GM18868 (cell line): Measurements from ENCODE around the gene GK2.

ENCODE experiments used
- ATAC-seq: cut with Tn5 transposase; IDR thresholded peaks from one replicate; pipeline ENCODE4 v1.9.1; 2021; ENCODE audit warnings: mild to moderate bottlenecking, moderate library complexity; ENCODE audit not compliant: unreplicated experiment

The GK2 gene

DNA sequence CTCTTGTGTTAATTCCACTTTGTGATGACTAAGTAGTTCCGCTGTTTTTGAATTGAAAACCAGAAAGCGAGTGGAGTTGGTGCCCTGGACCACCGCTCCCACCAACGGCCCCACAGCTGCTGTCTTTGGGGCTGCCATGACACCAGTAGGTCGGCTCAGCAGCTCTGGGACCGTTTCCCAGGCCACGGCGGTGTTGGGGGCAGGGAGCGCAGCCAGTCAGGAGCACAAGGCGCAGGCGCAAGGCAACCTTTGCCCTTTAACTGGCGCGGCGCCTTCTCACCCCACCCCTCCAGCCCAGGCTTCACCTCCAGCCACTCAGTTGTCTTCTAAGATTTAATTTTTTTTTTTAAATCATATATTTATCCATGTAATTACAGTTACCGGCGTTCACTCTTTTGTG, at the start of gene GK2:
TSS of gene GK2 (minus strand) at position 166 of the 400 bp plus-strand sequence. CDS start at position 138, 28 bp downstream.
- ATAC-seq, result no peak

- no peak for ATAC-seq
These were observed 47.2 kb upstream of the GK2 start for GRCh38 chr4:79455216-79455615.

DNA sequence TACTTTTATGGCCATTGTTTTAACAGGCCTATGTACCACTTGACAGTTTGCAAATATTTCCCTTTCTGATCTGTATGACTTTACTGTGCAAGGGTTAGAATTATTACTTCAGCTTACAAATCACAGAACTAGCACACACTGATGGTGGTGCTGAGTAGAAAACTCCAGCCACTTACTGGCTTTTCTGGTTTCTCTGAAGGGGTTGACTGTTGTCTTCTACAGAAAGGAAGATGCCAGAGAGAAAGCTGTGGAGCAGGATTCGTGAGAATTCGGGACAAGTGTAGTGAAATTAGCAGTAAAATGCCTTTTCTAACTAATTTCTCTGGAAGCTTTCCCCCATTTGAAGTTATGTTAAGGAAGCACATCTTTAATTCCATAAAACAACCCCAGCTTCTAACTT, 46.6 kb upstream of the GK2 start:
- ATAC-seq, result no peak

GRCh38 chr4:79450053-79450452, 42.0 kb upstream of the GK2 start:
- ATAC-seq, result no peak

- ATAC-seq, result no peak
These were observed 38.1 kb upstream of the GK2 start for GRCh38 chr4:79446145-79446544.

DNA sequence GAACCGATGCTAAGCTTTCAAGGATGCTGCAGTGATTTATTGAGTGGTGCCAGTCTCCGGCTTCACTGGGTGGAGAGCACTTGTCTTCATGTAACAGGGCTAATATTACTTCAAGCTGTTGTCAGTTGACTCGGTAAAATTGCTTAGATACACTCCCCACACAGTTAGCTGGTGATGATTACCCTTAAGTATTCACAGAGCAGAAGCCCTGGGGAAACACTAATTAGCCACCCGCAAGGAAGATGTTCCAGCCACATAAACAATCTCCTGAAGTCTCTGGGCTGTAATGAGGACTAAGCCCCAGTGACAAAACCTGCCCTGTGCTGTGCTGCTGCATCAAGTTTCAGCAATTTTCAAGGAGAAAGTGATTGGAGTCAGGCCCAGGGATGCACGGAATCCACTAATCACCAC, 37.3 kb upstream of the GK2 start:
- no peak for ATAC-seq

GRCh38 chr4:79442422-79442821, 34.4 kb upstream of the GK2 start:
- ATAC-seq, result no peak

DNA sequence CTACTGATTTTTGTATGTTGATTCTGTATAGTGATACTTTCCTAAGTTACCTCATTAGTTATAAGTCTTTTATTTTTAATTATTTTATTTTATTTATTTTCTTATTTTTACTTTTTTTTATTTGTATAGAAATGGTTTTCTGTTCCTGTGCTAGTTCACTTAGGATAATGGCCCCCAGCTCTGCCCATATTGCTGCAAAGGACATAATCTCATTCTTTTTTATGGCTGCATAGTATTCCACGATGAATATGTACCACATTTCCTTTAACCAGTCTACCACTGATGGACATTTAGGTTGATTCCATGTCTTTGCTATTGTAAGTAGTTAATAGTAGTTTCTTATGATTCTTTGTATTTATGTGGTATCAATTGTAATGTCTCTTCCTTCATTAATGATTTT, 31.5 kb upstream of the GK2 start:
- ATAC-seq, result no peak

GRCh38 chr4:79431839-79432238, 23.8 kb upstream of the GK2 start:
- no peak for ATAC-seq

DNA sequence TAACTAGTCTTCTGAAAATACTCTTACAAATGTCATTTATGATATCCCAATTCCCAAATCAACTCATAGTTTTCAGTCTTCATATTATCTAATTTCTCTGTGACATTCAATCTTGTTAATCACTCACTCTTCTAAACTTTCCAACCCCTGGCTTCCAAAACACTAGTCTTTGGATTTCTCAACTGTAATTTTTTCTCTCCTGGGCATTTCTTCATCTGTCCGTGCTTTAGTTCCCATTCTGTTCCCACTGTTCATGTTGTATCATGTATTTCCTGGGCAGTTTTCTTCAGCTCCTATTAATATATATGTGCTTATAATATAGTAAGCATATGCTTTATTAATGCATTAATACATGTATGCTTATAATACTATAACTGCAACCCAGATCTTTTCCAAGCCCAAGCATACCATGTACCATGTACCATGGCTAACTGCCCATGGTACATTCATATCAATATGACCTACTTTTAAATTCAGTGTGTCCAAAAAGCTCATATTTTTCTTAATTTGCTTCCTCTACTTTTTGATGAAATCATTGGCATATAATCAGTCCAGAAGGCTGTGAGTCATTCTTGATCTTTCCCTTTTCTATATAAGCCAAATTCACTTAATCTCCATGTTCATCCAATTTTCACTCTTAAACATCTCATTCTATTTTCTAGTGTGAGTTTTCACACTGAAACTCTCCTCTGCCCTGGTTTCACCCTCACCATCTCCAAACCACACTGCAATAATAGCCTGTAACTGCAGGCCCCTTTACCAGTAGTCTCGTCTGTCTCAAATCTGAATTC, 21.3 kb upstream of the GK2 start:
- no peak for ATAC-seq

- no peak for ATAC-seq
These were observed 19.0 kb upstream of the GK2 start for GRCh38 chr4:79426989-79427388.

GRCh38 chr4:79425586-79425985, 17.6 kb upstream of the GK2 start:
- no peak for ATAC-seq

DNA sequence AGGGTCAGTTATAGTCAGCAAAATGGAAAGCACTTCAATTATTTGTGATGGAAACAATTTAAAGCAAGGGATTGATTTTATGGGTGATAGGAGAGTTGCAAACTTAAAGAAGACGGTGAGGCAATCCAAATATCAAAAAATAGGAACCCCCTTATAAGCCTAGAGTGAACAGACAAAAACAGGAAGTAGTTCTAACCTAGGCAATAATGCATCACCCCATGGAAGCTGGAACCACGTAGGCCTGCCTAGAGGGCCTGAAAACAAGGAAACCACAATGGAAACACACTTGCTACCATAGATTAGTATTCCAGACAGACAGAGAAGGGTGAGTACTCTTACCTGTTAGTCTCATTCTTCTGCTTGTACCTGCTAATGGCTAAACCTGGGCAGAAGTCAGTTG, 13.5 kb upstream of the GK2 start:
- ATAC-seq, result no peak

DNA sequence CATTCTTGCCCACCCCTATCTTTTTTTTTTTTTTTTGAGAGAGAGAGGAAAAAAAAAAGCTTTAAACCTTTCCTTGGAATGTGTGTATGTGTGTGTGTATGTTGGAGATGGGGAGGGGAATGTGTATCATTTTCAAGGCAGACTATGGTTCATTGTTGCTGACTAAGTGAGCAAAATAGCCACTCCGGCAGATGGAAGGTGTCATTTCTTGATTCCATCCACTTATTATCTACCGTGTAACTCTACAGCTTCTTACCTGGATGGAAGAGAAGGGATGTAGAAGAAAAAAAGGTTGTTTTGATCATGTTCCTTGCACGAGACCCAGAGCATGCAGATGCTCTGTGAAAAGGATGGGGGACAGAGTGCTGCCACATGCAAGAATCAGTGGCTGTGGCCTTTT, 5.9 kb upstream of the GK2 start:
- ATAC-seq, result no peak

- no peak for ATAC-seq
These were observed 5.2 kb upstream of the GK2 start for GRCh38 chr4:79413032-79413885.

GRCh38 chr4:79404666-79405065, 3.4 kb downstream of the GK2 start:
- ATAC-seq, result no peak

GRCh38 chr4:79403356-79403755, 4.7 kb downstream of the GK2 start:
- ATAC-seq, result no peak

DNA sequence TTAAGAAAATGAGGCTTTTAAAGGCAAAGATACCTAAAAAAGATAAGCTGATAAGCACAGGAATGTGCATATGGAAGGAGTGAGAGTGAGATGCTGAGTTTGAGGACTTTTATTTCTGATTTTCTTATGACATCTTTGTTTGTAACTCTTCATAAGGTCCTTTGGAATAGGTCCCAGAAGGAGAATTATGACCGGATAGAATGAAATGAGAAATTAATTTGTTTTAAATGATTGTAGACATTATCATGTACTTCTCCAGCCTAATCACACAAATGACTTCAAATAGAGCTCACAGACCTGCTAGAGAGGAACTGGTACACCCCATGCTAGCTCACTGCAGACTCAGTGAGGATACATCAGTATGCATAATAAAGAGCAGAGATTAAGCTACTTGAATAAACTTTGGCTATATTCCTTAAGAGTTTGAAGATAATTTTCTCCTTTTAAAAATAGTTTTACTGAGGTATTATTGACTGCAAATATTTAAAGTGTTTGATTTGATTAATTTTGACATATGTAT, 5.6 kb downstream of the GK2 start:
- ATAC-seq, result no peak

- peak; percentile 52 for ATAC-seq
These were observed 9.0 kb downstream of the GK2 start for GRCh38 chr4:79399076-79399475.

DNA sequence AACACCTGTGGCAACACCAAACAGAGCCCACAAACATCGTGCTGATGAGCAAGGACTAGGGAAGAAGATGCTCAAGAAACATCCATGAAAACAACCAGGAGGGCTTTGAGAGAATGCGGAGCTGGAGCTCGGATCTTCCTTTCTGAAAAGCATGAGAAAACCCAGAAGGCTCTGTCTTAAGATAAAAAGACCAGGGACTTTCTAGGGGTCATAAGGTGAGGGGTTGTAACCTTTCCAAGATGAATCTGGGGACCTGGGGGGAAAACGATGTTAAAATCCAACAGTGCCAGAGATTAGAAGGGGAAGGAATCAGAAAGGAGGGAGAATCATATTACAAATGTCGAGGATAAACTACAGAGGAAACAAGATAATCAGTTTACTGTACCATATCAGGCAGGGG, 10.1 kb downstream of the GK2 start:
- no peak for ATAC-seq

DNA sequence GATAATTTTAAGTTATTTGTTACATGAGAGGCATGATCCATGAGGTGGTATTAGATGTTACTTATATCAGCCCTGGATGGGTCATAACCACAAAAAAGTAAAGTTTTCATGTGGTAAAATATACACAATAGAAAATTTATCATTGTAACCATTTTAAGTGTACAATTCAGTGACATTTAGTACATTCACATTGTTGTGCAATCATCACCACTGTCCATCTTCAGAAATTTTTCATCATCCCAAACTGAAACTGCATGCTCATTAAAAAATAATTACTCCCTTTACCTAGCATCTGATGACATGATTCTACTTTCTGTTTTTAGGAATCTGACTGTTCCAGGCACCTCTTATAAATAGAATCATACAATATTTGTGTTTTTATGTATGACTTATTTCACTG, 11.2 kb downstream of the GK2 start:
- no peak for ATAC-seq

- ATAC-seq, result no peak
These were observed 12.2 kb downstream of the GK2 start for GRCh38 chr4:79395841-79396240.
